H9 (cell line): ENCODE results near the gene NOP16. TPM values are rescaled to one million over a fixed set of nuclear protein-coding genes. Genes with fewer than 3 reads are reported as not detected.

Experiments
- DNase-seq: peaks from one replicate; pipeline ENCODE4 v3.0.0-alpha.2; 2017
- H2AFZ ChIP-seq: one replicate; pipeline ENCODE4 v1.6.1; 2013; ENCODE audit warnings: mild to moderate bottlenecking, low read length, control low read depth, moderate library complexity
- H2AK5ac ChIP-seq: 2 replicates; pipeline ENCODE4 v1.6.1; 2013; ENCODE audit warnings: low read length, control low read depth, mixed read lengths; ENCODE audit not compliant: insufficient read length
- H2BK120ac ChIP-seq: one replicate; pipeline ENCODE4 v1.6.1; 2013; ENCODE audit warnings: low read depth, mild to moderate bottlenecking, low read length, control low read depth, inconsistent platforms; ENCODE audit not compliant: poor library complexity, severe bottlenecking
- H2BK12ac ChIP-seq: 2 replicates; pipeline ENCODE4 v1.6.1; 2013; ENCODE audit warnings: low read length, control low read depth, mixed read lengths, low read depth; ENCODE audit not compliant: insufficient read length
- H2BK15ac ChIP-seq: 2 replicates; pipeline ENCODE4 v1.6.1; 2013; ENCODE audit warnings: low read depth, low read length, control low read depth
- H2BK20ac ChIP-seq: one replicate; pipeline ENCODE4 v1.6.1; 2013; ENCODE audit warnings: low read depth, mild to moderate bottlenecking, low read length, control low read depth, inconsistent platforms; ENCODE audit not compliant: poor library complexity, severe bottlenecking
- H2BK5ac ChIP-seq: 2 replicates; pipeline ENCODE4 v1.6.1; 2013; ENCODE audit warnings: low read length, control low read depth, mixed read lengths; ENCODE audit not compliant: insufficient read length
- H3K14ac ChIP-seq: 2 replicates; pipeline ENCODE4 v1.6.1; 2013; ENCODE audit warnings: low read length, control low read depth; ENCODE audit not compliant: insufficient read depth
- H3K18ac ChIP-seq: 2 replicates; pipeline ENCODE4 v1.6.1; 2013; ENCODE audit warnings: low read depth, mild to moderate bottlenecking, mixed read lengths, low read length, control low read depth; ENCODE audit not compliant: insufficient read length
- H3K23ac ChIP-seq: 2 replicates; pipeline ENCODE4 v1.6.1; 2013; ENCODE audit warnings: low read length, control low read depth, mixed read lengths, low read depth; ENCODE audit not compliant: insufficient read length
- H3K23me2 ChIP-seq: 2 replicates; pipeline ENCODE4 v1.6.1; 2013; ENCODE audit warnings: low read depth, mild to moderate bottlenecking, mixed read lengths, low read length, control low read depth; ENCODE audit not compliant: insufficient read length, poor library complexity, severe bottlenecking
- H3K27ac ChIP-seq: 2 replicates; pipeline ENCODE4 v1.5.1; 2013; ENCODE audit warnings: low read length, control low read depth, mixed read lengths, low read depth; ENCODE audit not compliant: insufficient read length
- H3K27me3 ChIP-seq: 2 replicates; pipeline ENCODE4 v1.6.1; 2013; ENCODE audit warnings: low read length, control low read depth, inconsistent platforms; ENCODE audit not compliant: insufficient read depth
- H3K4ac ChIP-seq: 2 replicates; pipeline ENCODE4 v1.6.1; 2013; ENCODE audit warnings: low read depth, mild to moderate bottlenecking, control low read depth, inconsistent platforms, low read length, moderate library complexity
- H3K4me1 ChIP-seq: 2 replicates; pipeline ENCODE4 v1.6.1; 2013; ENCODE audit warnings: low read length, control low read depth, inconsistent platforms; ENCODE audit not compliant: insufficient read depth
- H3K4me2 ChIP-seq: 2 replicates; pipeline ENCODE4 v1.6.1; 2013; ENCODE audit warnings: low read length, control low read depth, mixed read lengths; ENCODE audit not compliant: insufficient read length, insufficient read depth
- H3K56ac ChIP-seq: 2 replicates; pipeline ENCODE4 v1.6.1; 2013; ENCODE audit warnings: low read depth, mild to moderate bottlenecking, mixed read lengths, low read length, control low read depth; ENCODE audit not compliant: insufficient read length
- H3K79me1 ChIP-seq: 2 replicates; pipeline ENCODE4 v1.6.1; 2013; ENCODE audit warnings: low read depth, mild to moderate bottlenecking, moderate library complexity, low read length, control low read depth, inconsistent platforms; ENCODE audit not compliant: insufficient read depth, poor library complexity, severe bottlenecking
- H3K79me2 ChIP-seq: 2 replicates; pipeline ENCODE4 v1.6.1; 2013; ENCODE audit warnings: low read length, control low read depth, inconsistent platforms; ENCODE audit not compliant: insufficient read depth
- H3K9ac ChIP-seq: 2 replicates; pipeline ENCODE4 v1.6.1; 2013; ENCODE audit warnings: low read length, control low read depth, mixed read lengths; ENCODE audit not compliant: insufficient read length; ENCODE audit errors: extremely low read depth
- H3K9me3 ChIP-seq: one replicate; pipeline ENCODE4 v1.6.1; 2013; ENCODE audit warnings: low read depth, low read length, inconsistent platforms; ENCODE audit not compliant: control insufficient read depth
- H3T11ph ChIP-seq: one replicate; pipeline ENCODE4 v1.6.1; 2013; ENCODE audit warnings: mild to moderate bottlenecking, low read length, control low read depth, inconsistent platforms
- H4K20me1 ChIP-seq: one replicate; pipeline ENCODE4 v1.6.1; 2013; ENCODE audit not compliant: control insufficient read depth, insufficient read length, insufficient read depth
- H4K5ac ChIP-seq: 2 replicates; pipeline ENCODE4 v1.6.1; 2013; ENCODE audit warnings: low read depth, mild to moderate bottlenecking, mixed read lengths, low read length, control low read depth; ENCODE audit not compliant: insufficient read length
- H4K8ac ChIP-seq: replicated peaks from 2 replicates; pipeline ENCODE4 v1.6.1; 2013; ENCODE audit warnings: low read length, control low read depth, mixed read lengths, low read depth; ENCODE audit not compliant: insufficient read length
- H4K91ac ChIP-seq: 2 replicates; pipeline ENCODE4 v1.6.1; 2013; ENCODE audit warnings: low read depth, mild to moderate bottlenecking, moderate library complexity, mixed read lengths, low read length, control low read depth; ENCODE audit not compliant: insufficient read length
- H3K27ac Mint-ChIP-seq, 3 experiments: 2 replicates in 2 of 3; 3 replicates in 1 of 3; pipeline ENCODE4 v1.8.0; 2020 to 2021; ENCODE audit warnings: mixed read lengths in 3 of 3, mild to moderate bottlenecking in 1 of 3, moderate library complexity in 1 of 3
- H3K27me3 Mint-ChIP-seq: 2 replicates; pipeline ENCODE4 v1.8.0; 2021; ENCODE audit warnings: low read depth, mild to moderate bottlenecking, moderate library complexity, mixed read lengths
- H3K36me3 Mint-ChIP-seq, 3 experiments: 2 replicates in 2 of 3; 3 replicates in 1 of 3; pipeline ENCODE4 v1.8.0; 2020 to 2021; ENCODE audit warnings: low read depth in 3 of 3, mixed read lengths in 3 of 3; ENCODE audit not compliant: insufficient read depth in 1 of 3
- H3K4me1 Mint-ChIP-seq, 2 experiments: 2 replicates each; pipeline ENCODE4 v1.8.0; 2020; ENCODE audit warnings: mixed read lengths in 2 of 2
- H3K4me3 Mint-ChIP-seq, 2 experiments: 2 replicates in 1 of 2; 3 replicates in 1 of 2; pipeline ENCODE4 v1.8.0; 2020 to 2021; ENCODE audit warnings: mild to moderate bottlenecking in 2 of 2, mixed read lengths in 2 of 2, moderate library complexity in 1 of 2
- H3K9me3 Mint-ChIP-seq, 2 experiments: 2 replicates in 1 of 2; 3 replicates in 1 of 2; pipeline ENCODE4 v1.8.0; 2020; ENCODE audit warnings: mild to moderate bottlenecking in 2 of 2, mixed read lengths in 2 of 2, moderate library complexity in 1 of 2
- WGBS: extraction: QIAGEN DNeasy Blood & Tissue Kit; methylation state at CpG from one replicate; pipeline ENCODE4 v1.1.7; 2013; ENCODE audit warnings: missing lambda C conversion rate, low lambda C conversion rate, mixed read lengths; ENCODE audit not compliant: insufficient read length; ENCODE audit errors: extremely low coverage; 5-methylcytosine and 5-hydroxymethylcytosine counted together
- total RNA-seq: library from RNA; stranded (reverse); gene quantifications from 2 replicates; pipeline ENCODE4 v1.2.1, GENCODE V29; 2021
- TF ChIP-seq, protein P1 (sequence below): fragments of 200-600 bp; sonication (generic); conservative IDR thresholded peaks from 3 replicates; pipeline ENCODE4 v1.8.0; 2021; ENCODE audit warnings: antibody characterized with exemption, mild to moderate bottlenecking

NOP16 gene
- total RNA-seq, 1 experiment from 2014 or later: 114 TPM

DNA sequence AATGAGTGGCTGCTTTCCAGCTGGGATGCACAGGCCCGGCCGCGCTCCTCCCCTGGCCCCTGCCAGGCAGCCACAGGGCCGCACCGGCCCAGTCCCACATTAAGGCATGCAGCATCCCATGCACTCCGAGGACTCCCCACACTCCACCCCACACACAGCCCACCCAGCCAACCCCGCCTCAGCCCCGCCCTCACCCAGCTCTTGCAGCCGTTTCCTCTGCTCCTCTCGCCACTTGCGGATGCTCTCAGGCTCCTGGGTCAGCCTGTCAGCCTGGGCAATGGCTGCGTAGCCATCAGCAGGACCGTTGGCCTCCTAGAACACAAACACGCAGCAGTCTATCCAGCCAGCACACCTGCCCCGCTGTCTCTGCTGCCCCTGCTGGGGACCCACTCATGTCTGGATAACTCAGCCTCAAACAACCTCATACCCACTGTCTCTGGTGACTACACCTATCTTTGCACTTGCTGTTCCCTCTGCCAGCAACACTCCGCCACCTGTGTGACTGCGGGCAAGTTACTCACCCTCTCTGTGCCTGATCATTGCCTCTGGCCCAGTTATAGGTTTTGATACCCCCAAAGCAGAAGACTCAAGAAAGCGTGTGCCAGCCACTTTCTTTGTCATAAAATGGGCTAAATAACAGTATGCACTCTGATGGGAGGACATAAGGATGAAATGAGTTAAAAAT, 9.5 kb upstream of the NOP16 start:
- no peaks in the 10 kb centered on the region for H3K9me3 ChIP-seq
- H3T11ph ChIP-seq: no peak overlapping the region

More for the DNA sequence above, 9.5 kb upstream of the NOP16 start:
- Histone ChIP-seq H3K23me2 (no peaks in the 10 kb centered on the region), H3K56ac (no peak overlapping the region), H3K23ac (no peak overlapping the region), H4K20me1 (no peaks in the 10 kb centered on the region), H2AK5ac (no peak overlapping the region), H4K5ac (no peak overlapping the region), H2BK20ac (no peak overlapping the region), H2BK12ac (no peak overlapping the region), H3K4me1 (no peaks in the 10 kb centered on the region), H3K27ac (no peak overlapping the region), H3K4me2 (no peak overlapping the region), H2BK5ac (no peak overlapping the region), H2BK120ac (no peak overlapping the region), H3K79me1 (no peaks in the 10 kb centered on the region), H3K79me2 (no peaks in the 10 kb centered on the region), H3K18ac (no peak overlapping the region), H3K9ac (no peak overlapping the region), H3K14ac (no peak overlapping the region), H3K4ac (no peak overlapping the region), H2AFZ (no peak overlapping the region), H3K27me3 (no peaks in the 10 kb centered on the region), H4K8ac (no peak overlapping the region), H2BK15ac (no peak overlapping the region), H4K91ac (no peak overlapping the region)
- Mint-ChIP-seq H3K27ac (no peak overlapping the region), H3K36me3 (peaks cover 0 to 2% (median 0%) of the 10 kb centered on the region in 3 experiments; a peak in 1 of 7 replicates), H3K9me3 (no peaks in the 10 kb centered on the region), H3K27me3 (peaks cover 2% of the 10 kb centered on the region; the same call in 1 of the 2 replicates), H3K4me3 (peak overlapping the region in 1 of 2 experiments; percentile 13; a peak in 2 of 5 replicates), H3K4me1 (peaks cover 3 to 5% of the 10 kb centered on the region in 2 experiments; a peak in 3 of 4 replicates)
- no CpG with 5 or more reads among the region's 18 CpGs for WGBS
- DNase-seq: no peak
- TF ChIP-seq, protein P1, sequence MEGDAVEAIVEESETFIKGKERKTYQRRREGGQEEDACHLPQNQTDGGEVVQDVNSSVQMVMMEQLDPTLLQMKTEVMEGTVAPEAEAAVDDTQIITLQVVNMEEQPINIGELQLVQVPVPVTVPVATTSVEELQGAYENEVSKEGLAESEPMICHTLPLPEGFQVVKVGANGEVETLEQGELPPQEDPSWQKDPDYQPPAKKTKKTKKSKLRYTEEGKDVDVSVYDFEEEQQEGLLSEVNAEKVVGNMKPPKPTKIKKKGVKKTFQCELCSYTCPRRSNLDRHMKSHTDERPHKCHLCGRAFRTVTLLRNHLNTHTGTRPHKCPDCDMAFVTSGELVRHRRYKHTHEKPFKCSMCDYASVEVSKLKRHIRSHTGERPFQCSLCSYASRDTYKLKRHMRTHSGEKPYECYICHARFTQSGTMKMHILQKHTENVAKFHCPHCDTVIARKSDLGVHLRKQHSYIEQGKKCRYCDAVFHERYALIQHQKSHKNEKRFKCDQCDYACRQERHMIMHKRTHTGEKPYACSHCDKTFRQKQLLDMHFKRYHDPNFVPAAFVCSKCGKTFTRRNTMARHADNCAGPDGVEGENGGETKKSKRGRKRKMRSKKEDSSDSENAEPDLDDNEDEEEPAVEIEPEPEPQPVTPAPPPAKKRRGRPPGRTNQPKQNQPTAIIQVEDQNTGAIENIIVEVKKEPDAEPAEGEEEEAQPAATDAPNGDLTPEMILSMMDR: no peak
